ENCODE measurements around the gene HTR6.

The HTR6 gene

GRCh38 chr1:19656780-19657466 is 7.8 kb upstream of the HTR6 start:
- no peak for DNase-seq (ENCODE audit: low spot score)

DNA sequence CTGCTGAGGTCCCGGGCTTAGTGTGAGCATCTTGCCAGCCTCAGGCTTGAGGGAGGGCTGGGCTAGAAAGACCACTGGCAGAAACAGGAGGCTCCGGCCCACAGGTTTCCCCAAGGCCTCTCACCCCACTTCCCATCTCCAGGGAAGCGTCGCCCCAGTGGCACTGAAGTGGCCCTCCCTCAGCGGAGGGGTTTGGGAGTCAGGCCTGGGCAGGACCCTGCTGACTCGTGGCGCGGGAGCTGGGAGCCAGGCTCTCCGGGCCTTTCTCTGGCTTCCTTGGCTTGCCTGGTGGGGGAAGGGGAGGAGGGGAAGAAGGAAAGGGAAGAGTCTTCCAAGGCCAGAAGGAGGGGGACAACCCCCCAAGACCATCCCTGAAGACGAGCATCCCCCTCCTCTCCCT is 7.2 kb upstream of the HTR6 start:
- DNase-seq (ENCODE audit: low spot score) = no peak

- no peak for DNase-seq (ENCODE audit: low spot score)
Observed at GRCh38 chr1:19658186-19658585, 6.5 kb upstream of the HTR6 start.

- DNase-seq (ENCODE audit: low spot score) = no peak
Observed at GRCh38 chr1:19661721-19662228, 2.9 kb upstream of the HTR6 start.

DNA sequence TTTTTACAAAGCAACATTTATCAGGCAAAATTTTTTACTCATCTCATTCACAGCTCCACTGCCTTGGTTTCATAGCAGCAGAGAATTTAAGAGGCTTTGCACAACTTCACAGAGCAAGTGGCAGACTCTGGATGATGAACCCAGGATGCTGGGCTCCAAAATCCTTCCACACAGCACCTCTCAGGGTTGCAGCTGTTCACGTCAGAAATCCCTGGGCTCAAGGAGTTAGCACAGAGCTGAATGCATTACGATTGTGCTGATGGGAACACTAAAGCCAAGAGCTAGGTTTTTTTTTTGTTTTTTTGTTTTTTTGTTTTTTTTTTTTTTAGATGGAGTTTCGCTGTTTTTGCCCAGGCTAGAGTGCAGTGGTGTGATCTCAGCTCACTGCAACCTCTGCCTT is 2.4 kb upstream of the HTR6 start:
- DNase-seq (ENCODE audit: low spot score) = no peak

GRCh38 chr1:19665186-19665495 is 466 bp downstream of the HTR6 start:
- DNase-seq (ENCODE audit: low spot score) = no peak

- no peak for DNase-seq (ENCODE audit: low spot score)
Observed at GRCh38 chr1:19665496-19666465, 1.1 kb downstream of the HTR6 start.

DNA sequence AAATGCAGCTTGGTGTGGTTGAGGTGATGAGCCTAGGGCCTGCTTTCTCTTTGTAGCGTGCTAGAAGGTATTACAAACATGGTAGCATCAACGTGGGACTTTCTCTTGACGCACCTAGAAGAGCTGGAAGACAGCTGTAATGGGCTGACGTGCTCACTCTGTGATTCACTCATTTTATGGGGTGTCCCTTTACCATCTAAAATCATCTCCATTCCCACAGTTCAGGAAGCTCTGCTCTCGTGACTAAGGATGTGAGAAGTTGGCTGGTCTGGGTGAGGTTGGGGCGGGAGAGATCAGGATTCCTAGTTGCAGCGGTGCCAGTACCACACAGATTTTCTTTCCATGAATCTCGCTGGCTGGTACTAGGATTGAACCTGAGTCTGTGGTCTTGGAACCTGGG is 4.2 kb downstream of the HTR6 start:
- DNase-seq (ENCODE audit: low spot score) = no peak

GRCh38 chr1:19670787-19671186 is 6.1 kb downstream of the HTR6 start:
- no peak for DNase-seq (ENCODE audit: low spot score)

DNA sequence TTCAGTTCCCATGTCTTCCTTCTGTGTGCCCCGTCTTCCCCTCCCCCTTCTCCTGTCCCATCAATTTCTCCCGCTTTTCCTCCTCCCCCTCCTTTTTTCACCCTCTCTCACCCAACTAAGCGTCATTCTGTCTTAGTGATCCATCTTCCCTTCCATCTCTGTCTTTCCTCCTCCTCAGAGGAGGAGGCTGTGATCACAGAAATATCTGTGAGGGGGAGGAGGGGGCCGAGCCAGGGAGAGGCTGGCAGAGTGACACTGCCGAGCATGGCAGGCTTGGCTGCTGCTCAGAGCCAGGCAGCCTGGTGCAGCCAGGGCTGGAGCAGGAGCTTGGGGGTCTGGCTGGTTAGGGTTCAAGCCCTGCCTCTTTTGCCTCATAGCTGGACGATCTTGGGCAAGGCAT is 7.6 kb downstream of the HTR6 start:
- DNase-seq (ENCODE audit: low spot score) = no peak

DNA sequence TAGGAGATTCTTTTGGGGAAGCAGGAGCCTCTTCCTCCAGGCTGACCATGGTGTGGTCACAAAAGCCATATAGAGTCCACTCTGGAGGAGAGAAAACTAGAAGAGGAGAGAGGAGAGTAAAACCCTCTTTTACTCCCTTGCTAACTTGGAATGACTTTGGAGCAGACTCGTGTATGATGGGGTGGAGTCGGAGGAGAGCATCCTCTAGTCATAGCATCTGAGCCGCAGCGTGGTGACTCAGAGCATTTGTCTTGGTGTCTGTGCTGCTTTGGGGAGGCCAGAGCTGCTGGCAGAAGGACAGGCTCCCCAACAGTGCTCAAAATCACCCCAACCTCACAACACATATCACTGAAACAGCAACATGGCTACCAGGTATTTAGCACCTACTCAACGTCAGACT is 11.1 kb downstream of the HTR6 start:
- DNase-seq (ENCODE audit: low spot score) = no peak

GRCh38 chr1:19676438-19676922 is 11.8 kb downstream of the HTR6 start:
- peak; percentile 33 for DNase-seq (ENCODE audit: low spot score)

- no peak for DNase-seq (ENCODE audit: low spot score)
Observed at GRCh38 chr1:19678493-19678892, 13.8 kb downstream of the HTR6 start.

DNA sequence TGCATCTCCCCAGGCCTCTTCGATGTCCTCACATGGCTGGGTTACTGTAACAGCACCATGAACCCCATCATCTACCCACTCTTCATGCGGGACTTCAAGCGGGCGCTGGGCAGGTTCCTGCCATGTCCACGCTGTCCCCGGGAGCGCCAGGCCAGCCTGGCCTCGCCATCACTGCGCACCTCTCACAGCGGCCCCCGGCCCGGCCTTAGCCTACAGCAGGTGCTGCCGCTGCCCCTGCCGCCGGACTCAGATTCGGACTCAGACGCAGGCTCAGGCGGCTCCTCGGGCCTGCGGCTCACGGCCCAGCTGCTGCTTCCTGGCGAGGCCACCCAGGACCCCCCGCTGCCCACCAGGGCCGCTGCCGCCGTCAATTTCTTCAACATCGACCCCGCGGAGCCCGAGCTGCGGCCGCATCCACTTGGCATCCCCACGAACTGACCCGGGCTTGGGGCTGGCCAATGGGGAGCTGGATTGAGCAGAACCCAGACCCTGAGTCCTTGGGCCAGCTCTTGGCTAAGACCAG is 14.3 kb downstream of the HTR6 start:
- no peak for DNase-seq (ENCODE audit: low spot score)

DNA sequence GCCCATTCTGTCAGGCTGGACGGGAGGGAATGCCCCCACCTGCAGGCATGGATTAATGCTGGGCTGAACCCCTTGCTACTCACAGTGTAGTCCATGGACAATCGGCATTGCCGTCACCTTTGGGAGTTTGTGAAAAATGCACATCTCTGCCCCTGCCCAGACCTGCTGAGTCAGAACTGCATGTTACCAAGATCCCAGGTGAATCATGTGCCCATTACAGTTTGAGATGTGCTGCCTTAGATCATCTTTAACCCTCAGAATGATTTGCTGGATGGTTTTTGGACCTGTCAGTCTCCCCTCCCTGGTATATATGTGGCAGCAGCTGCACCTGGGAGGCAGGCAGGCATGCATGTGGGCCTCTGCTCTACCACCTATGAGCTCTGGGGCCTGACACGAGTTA is 15.0 kb downstream of the HTR6 start:
- DNase-seq (ENCODE audit: low spot score) = no peak

DNA sequence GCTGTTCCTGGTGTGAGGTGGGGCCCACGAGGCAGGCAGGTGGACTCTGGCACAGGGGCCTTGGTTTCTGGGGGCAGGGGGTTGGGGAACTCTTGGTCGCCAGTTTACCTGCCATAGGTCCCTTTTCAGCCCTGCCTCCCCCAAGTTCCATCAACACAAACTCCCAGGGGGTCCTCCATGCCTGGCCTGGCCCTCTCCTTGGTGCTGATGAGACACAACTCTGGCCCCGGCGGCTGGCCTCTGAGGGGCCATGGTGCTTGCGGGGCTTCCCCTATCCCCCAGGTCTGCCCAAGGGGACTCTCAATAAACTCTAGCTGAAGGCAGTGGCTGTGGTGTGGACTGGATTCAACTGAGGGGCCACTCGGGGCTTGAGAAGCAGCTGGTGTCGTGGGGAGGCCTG is 16.0 kb downstream of the HTR6 start:
- no peak for DNase-seq (ENCODE audit: low spot score)

DNA sequence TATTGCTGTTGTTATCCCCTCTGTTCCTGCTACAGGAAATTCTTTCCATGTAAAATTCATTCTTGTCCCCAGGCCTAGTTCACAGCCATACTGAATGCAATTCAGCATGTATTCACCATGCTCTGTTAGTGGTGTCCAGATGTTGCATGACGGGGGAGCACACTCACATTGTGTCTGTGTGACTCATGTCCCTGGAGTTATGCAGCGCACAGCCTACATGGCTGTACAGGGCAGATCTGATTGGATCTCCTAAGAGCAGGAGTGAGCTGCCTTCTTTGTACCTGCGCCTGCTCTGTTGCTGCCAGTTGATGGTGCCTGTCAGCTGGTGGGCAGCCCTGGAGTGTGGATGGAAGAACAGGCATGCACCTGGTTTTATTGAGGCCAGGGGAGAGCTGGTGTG is 17.6 kb downstream of the HTR6 start:
- DNase-seq (ENCODE audit: low spot score) = no peak

DNA sequence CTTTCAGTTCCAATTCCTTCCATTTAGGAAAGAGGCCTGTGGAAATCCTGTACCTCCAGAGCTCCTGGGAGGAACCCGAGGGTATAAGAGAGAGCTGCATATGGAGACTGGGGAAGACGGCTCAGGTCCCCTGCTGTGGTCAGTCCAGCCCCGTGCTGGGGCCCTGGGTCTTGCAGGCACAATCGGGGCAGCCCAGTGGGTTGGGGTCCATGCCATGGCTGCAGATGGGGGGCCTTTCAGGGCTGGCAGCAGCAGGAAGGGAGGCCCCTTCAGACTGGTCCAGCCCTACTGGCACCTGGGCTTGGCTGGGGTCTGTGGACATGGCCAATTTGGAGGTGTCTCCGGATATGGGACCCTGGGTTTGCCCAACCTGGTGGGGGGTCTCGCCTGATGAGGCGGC is 18.2 kb downstream of the HTR6 start:
- no peak for DNase-seq (ENCODE audit: low spot score)

DNA sequence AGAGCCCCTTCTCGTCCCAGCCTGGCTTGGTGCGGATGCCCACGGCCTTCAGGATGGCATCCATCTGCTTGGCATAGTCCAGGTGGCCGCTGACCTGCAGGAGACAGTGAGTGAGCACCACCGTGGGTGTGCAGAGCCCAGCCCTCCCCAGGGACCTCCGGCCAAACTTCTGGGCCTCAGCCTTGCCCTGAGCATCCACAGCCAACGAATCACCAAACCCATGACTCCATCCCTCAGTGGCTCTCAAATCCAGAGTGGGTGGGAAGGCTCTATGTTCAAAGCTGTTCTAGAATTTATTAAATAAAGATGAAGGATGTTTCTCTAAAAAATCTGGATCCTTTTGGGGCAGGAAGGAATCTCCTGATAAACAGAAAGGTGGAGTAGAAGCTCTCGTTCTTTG is 18.7 kb downstream of the HTR6 start:
- DNase-seq (ENCODE audit: low spot score) = no peak

- DNase-seq (ENCODE audit: low spot score) = no peak
Observed at GRCh38 chr1:19684677-19685076, 20.0 kb downstream of the HTR6 start.

DNA sequence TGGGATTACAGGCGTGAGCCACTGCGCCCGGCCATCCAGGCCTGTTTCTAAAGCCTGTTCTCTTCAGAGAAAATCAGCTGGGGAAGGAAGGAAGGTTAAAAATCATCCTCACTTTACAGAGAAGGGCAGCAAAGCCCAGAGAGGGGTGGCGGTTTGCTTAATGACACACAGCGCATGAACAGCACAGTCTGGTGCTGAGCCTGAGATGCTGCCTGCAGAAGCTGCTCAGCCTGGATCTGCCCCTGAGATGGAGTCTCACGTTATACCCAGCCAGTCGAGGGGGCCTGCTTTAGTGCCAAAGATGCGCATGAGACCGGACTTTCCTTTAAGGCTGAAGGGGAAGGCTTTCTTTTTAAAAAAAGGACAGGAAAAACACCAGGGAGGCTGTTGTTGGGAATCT is 21.3 kb downstream of the HTR6 start:
- no peak for DNase-seq (ENCODE audit: low spot score)

GRCh38 chr1:19687414-19687813 is 22.7 kb downstream of the HTR6 start:
- no peak for DNase-seq (ENCODE audit: low spot score)

All from germinal center (tissue), 1 donor.